ENCODE measurements around the gene MAP3K21.

The MAP3K21 gene

DNA sequence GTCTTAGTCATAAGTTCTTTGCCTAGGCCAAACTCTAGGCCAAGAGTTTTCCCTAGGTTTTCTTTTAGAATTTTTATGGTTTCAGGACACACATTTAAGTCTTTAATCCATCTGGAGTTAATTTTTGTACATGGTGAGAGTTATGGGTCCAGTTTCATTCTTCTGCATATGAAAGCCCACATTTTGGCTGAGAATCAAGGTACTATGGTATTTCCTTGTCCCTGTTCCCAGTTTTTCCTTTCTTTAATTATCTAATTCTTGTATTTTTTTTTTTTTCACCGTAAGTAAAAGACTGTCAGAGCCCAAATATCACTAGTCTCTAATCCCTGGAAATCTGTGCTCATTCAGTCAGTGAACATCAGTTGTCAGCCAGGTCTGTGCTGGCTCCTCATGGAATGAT lies 105.4 kb downstream of the MAP3K21 start:
- TF ChIP-seq TSHZ1 (tag by site-specific recombination; IDR thresholded peaks at IDR 0.05; ENCODE audit: borderline replicate concordance) = no peak
- no peak overlapping the region for H3K4me3 ChIP-seq (ENCODE audit: low read depth, low read length)
- POLR2A ChIA-PET = no interaction called here
- CTCF ChIA-PET = interaction anchor here (1.2 to 1.5 kb wide), 3 partner anchors 8 to 877 kb away, joined by 3 to 4 read pairs (median 4); no protein-coding TSS in a partner anchor
- no peaks in the 10 kb centered on the region for H3K36me3 ChIP-seq (ENCODE audit: control insufficient read depth in 2 of 2, insufficient read depth in 1 of 2, low read length in 2 of 2)
- no peaks in the 10 kb centered on the region for H3K4me1 ChIP-seq (ENCODE audit: control insufficient read depth, insufficient read depth, low read length)
- no peak overlapping the region for H3K27ac ChIP-seq (ENCODE audit: extremely low read depth, low read depth, low read length)
- no peaks in the 10 kb centered on the region for H3K9me3 ChIP-seq (ENCODE audit: control insufficient read depth, insufficient read depth, low read depth, low read length)

- H3K27ac ChIP-seq (ENCODE audit: extremely low read depth, low read depth, low read length) = no peak overlapping the region
- TF ChIP-seq ZNF140 (tag by site-specific recombination; IDR thresholded peaks at IDR 0.05) (no peak), SETDB1 (IDR thresholded peaks at IDR 0.05; ENCODE audit: insufficient read length, low read length) (peak; percentile 69)
- no peak overlapping the region for H3K4me3 ChIP-seq (ENCODE audit: low read depth, low read length)
- ChIA-PET POLR2A (no interaction called here), CTCF (interaction anchor here (0.6 to 1.5 kb wide), 4 partner anchors 129 to 987 kb away, joined by 3 to 4 read pairs (median 3); no protein-coding TSS in a partner anchor)
- H3K9me3 ChIP-seq (ENCODE audit: control insufficient read depth, insufficient read depth, low read depth, low read length) = no peaks in the 10 kb centered on the region
- no peaks in the 10 kb centered on the region for H3K4me1 ChIP-seq (ENCODE audit: control insufficient read depth, insufficient read depth, low read length)
- no peaks in the 10 kb centered on the region for H3K36me3 ChIP-seq (ENCODE audit: control insufficient read depth in 2 of 2, insufficient read depth in 1 of 2, low read length in 2 of 2)
These were observed 106.1 kb downstream of the MAP3K21 start for GRCh38 chr1:233433436-233434210.

All from HEK293 (cell line).